Posterior vena cava (tissue), 2 donors: Measurements from ENCODE around the gene DDX51. TPM values are rescaled to one million over a fixed set of nuclear protein-coding genes. Genes with fewer than 3 reads are reported as not detected.

ENCODE experiments used
- DNase-seq: peaks from one replicate; pipeline ENCODE4 v3.0.0-alpha.2; 2020; ENCODE audit warnings: low spot score
- intact Hi-C, 2 donors: fragments of 100-400 bp; cut with DNase I; formaldehyde crosslinking; loops; one replicate each; pipeline versions ENCODE4 v1.14.1 to v1.14.2; 2022 to 2023
- total RNA-seq, 2 donors: library from RNA; stranded (reverse); fragmentation: NEBNext Ultra II Directional; extraction: Animal tissue kit (Norgen Biotek cat#: 25700); gene quantifications; one replicate each; pipeline ENCODE4 v1.2.1, GENCODE V29; 2021
- donor health status: DM: yes; HTN: yes; CAD: no.
- donor health status: DM: yes; HTN: yes; CAD: no.

The DDX51 gene
- total RNA-seq, 2 donors from 2014 or later, result 9.7 to 10.2 TPM

DNA sequence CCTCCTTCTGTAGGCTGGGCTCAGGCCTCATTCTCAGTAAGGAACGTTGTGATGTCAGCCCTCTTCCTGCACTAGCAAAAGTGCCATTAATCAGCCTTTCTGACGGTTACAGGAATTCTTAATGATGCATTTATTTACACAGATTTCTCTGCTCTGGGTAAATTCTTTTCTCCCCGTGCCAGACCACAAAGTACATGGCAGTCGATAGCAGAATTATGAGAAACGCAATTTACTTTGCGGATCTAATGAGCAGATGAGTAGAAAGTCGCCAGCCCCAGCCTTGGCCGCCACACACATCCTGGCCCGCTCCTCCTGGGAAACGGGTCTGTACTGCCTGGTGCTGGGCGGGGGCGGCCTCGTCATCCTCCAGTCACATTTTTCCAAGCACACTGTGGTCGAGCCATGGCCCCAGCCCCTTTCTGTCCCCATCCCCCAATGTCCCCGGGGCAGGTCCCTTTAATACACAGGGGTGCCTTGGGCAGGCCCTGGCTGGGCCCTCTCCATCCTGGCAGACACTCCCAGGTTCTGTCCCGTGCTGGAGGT, 26.0 kb upstream of the DDX51 start:
- peak; percentile 90 for DNase-seq

DNA sequence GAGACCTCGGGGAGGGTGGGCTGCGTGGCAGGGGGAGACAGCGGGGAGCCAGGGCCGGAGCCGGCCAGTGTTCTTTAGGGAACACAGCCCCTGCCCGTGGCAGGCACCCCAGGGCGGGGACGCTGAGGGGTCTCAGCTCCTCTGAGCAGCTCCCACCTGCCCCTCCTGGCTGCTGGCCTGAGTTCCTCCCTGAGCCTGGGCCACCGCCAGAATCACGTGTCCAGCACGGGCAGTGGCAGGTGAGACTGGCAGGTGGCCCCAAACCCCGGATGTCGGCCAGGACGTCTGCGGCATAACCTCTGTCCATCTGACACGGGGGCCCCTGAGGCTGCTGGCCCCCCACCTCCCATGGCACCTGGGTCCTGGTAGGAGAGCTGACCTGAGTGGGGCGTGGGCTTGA, 25.3 kb upstream of the DDX51 start:
- intact Hi-C loops, result no loop called here
- peak; percentile 80 for DNase-seq

More for the DNA sequence above, 26.0 kb upstream of the DDX51 start:
- intact Hi-C loops, result no loop called here

DNA sequence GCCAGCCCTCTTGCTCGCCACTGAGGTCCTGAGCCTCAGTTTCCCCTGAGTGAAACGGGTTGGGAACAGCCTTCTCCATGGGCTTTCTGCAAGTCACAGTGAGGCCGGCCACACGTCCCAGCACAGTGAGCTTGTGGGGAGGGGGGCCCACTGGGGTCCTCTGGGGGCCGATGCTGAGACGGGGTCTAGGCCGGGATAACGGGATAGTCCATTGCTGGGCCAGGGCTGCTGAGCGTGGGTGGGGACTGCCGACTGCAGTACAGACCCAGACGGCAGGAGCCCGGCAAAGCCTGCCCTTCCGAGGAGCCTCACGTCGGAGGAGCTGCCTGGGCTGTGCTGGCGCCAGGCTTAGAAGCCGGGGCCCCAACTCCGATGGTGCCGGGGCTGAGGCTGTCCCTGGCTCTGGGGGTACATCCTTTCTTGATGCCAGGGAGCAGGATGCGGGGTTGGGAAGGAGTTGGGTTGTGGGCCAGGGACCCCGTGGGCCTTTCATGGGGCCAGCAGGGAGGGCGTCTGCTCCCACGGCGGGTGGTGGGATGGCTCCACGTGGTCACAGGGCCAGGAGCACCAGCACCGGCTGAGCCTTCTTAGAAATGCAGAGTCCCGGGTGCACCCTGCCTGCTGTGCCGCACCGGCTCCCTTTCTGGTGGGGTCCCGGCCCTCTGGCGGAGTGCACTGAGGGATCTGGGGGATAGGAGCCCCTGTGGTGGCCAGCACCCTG, 24.4 kb upstream of the DDX51 start:
- DNase-seq, result peak; percentile 78
- intact Hi-C loops, result no loop called here

DNA sequence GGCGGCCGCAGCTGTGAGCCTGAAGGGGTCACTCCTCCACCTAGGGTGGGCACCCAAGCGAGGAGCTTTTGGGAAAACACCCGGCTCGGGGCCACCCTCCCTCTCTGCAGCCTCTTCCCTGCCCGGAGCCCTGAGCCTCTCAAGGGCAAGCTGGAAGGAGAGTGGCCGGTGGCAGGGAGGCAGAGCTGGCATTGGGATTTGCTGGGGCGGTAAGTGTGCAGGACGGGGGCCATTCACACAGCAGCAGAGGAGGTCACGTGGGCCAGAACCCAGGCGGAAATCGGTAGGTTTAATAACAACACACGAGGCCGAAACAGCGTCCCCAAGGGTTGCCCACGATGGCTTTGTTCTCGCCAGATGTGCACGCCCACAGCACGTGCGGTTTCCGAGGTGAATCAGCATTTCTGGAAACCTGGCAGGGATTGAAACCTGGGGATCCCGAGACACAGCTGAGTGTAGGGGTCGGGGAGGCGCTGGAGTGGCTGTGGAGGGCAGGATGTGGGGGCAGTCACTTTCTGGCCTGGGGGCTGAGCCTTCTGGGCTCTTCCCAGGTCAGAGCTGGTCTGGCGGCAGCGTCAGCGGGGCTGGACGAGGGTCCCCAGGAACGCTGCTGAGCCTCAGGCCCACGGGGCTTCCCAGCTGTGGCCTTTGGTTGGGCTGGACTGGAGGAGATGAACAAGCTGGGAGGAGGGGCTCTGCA, 23.6 kb upstream of the DDX51 start:
- intact Hi-C loops, result no loop called here
- peak; percentile 75 for DNase-seq

DNA sequence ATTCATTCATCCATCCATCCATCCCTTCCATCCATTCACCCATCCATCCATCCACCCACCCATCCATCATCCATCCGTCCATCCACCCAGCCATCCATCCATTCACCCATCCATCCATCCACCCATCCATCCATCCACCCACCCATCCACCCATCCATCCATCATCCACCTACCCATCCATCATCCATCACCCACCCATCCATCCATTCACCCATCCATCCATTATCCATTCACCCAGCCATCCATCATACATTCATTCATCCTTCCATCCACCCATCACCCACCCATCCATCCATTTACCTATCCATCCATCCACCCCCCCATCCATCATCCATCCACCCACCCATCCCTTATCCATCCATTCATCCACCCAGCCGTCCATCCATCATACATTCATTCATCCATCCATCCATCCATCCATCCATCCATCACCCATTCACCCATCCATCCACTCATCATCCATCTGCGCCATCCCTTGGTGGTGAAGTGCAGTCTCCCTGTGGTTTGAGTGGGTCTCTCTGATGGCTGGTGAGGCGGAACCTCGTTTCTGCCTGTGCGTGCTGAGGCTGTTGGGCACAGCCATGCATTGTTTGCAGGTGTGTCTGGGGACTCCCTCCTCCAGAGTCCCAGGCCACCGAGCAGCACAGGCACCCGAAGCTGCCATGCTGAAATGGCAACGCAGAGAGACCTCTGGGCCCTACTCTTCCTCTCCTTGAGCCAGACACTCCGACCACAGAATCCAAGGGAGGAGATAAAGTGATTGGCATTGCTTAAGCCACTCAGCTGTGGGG, 22.9 kb upstream of the DDX51 start:
- no peak for DNase-seq
- intact Hi-C loops, result no loop called here

DNA sequence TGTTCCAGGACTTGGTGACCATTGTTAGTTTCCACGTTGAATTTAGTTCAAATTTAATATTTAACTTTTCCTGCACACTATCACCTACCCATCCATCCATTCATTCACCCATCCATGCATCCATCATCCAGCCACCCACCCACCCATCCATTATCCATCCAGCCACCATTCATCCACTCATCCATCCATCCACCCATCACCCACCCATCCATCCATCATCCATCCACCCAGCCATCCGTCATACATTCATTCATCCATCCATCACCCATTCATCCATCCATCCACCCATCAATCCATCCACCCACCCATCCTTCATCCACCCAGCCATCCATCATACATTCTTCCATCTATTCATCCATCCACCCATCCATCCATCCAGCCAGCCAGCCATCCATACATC, 22.0 kb upstream of the DDX51 start:
- intact Hi-C loops, result no loop called here
- DNase-seq, result peak; percentile 22

DNA sequence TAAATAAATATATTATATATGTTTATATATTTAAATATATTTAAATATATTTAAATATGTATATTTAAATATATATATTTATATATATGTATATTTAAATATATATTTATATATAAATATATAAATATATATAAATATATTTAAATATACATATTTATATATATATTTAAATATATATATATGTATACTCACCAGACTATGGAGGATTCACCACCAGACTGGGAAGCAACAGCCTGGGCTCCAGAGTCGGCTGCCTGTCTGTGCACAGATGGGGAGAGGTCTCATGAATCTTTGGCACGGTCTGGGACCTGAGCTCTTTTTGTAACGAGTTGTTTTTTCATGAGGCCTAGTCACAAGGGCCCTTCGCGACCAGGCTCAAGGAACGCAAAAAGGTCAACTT, 21.5 kb upstream of the DDX51 start:
- intact Hi-C loops, result no loop called here
- peak; percentile 24 for DNase-seq

DNA sequence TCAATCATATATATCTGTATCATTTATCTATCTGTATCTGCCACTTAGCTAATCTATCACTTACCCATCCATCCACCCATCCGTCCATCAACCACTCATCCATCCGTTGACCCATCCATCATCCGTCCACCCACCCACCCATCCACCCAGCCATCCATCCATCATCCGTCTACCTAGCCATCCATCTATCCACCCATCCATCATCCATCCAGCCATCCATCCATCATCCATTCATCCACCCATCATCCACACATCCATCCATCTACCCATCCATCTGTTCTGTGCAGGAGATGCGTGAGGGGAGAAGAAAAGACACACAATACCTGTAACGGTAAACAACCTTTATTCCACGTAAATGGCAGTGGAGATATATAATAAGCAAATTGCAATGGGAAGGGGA, 20.3 kb upstream of the DDX51 start:
- DNase-seq, result peak; percentile 10
- intact Hi-C loops, result no loop called here

DNA sequence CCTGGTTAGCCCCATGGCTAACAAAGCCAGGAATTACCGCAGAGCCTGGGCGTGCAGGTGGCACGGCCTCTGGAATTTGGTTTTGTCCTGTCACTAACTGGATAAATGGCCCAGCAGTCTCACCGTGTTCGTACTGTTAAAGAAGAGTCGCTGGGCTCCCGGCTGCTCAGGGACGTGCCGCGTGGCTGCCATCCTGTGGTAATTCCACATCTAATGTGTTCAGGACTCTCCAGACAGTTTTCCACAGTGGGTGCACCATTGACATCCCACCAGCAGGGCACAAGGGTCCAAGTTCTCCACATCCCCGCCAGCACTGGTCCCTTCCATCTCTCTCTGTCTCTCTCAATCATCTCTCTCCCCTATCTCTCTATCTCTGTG, 19.8 kb upstream of the DDX51 start:
- peak; percentile 59 for DNase-seq
- intact Hi-C loops, result no loop called here

DNA sequence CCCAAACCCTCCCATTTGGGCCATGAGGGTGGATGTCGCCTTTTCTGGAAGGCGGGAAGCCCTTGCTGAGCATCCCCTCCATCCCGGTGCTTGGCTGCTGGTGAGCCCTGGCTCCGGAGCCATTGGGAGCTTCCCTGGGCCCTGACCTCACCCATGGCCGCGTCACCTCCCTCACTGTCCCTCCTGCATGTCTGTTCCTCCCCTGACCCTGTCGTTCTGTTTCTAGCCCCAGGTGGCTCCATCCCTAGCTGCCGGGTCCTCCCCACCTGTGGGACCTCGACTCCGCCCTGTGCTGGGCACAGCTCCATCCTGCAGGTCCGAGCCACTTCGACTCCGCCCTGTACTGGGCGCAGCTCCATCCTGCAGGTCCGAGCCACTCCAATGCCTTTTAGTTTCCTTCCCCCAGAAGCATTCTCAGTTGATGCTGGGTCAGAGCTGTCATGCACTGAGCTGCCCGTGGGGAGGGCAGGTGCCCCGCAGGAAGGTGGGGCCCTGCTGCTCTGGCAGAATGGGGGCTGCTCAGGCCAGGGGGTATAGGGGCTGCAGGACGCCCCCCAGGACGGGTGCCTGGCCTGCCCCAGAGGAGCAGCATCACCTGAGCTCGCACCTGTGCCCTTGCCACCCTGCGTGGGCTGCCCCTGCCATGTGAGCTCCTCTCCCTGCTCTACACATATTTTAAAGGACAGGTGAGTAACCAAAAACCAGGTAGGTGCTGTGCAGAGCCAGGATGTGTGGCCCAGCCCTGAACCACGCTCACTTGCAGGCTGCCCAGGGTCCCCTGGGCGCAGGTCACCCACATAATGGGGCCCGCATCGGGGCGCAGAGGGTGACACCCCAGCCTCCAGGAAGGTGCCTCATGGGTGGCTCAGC, 19.2 kb upstream of the DDX51 start:
- DNase-seq, result peak; percentile 77

DNA sequence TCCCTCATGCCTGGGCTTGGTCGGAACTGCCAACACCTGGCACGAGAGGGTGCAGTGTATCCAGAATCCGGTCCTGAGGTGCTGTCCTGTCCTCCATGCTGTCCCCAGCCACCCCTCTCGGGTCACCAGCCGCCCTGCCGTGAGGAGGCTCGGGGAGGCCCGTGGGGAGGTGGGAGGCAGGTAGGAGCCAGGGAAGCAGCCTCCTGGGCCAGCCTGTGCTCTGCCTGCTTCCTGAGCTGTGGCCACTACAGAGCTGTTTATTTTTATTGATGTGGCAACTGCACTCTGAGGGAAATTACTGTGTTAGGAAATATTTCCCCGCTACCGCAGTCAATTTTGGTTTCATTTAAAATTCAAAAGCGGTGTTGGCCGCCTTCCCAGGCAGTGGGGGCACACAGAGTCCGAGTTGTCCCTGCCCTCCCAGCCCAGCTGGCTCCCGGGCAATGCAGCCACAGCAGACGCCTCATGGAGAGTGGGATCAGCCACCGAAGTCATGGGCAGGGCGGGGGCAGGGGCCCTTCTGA, 18.5 kb upstream of the DDX51 start:
- DNase-seq, result peak; percentile 93
- intact Hi-C loops, result no loop called here

More for the DNA sequence above, 19.2 kb upstream of the DDX51 start:
- intact Hi-C loops, result no loop called here

DNA sequence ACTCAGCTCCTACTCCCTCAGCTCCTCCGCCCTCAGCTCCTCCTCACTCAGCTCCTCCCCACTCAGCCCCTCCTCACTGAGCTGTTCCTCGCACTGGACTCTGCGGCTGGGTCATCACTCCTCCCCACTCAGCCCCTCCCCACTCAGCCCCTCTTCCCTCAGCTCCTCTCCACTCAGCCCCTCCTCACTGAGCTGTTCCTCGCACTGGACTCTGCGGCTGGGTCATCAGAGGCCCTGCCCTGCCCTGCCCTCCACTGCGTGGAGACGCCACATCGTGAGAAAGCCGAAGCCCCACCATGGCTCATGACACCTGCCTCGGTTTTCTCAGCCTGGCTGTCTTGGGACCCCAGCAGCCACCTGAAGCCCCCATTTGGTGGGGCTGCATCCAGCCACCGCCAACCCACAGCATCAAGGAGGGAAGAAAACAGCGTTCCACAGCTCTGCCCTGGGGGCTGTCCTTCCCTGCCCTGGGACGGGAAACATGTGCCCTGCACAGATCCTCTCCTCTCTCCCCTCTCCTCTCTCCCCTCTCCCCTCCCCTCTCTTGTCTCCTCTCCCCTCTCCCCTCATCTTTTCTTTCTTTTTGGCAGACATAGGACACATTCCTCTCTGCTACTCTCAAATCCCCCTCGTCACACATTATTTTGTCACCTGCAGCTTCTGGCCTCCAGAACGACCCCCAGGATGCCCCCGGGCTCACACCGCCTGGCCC, 17.8 kb upstream of the DDX51 start:
- peak; percentile 79 for DNase-seq
- intact Hi-C loops, result no loop called here

DNA sequence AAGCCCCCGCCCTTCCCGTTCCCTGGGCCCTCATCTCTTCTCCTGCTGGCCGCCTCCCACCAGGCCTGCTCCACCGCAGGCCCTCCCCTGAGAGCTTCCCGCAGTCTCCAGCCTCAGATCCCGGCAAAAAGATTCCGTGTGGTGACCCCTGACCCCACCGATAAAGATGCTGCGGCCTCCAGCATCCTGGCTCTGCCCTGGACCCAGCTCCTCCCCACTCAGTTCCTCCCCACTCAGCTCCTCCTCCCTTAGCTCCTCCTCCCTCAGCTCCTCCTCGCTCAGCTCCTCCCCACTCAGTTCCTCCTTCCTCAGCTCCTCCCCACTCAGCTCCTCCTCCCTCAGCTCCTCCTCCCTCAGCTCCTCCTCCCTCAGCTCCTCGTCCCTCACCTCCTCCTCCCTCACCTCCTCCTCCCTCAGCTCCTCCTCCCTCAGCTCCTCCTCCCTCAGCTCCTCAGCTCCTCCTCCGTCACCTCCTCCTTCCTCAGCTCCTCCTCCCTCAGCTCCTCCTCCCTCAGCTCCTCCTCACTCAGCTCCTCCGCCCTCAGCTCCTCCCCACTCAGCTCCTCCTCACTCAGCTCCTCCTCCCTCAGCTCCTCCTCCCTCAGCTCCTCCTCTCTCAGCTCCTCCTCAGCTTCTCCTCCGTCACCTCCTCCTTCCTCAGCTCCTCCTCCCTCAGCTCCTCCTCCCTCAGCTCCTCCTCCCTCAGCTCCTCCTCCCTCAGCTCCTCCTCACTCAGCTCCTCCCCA, 17.1 kb upstream of the DDX51 start:
- intact Hi-C loops, result no loop called here
- DNase-seq, result peak; percentile 80

DNA sequence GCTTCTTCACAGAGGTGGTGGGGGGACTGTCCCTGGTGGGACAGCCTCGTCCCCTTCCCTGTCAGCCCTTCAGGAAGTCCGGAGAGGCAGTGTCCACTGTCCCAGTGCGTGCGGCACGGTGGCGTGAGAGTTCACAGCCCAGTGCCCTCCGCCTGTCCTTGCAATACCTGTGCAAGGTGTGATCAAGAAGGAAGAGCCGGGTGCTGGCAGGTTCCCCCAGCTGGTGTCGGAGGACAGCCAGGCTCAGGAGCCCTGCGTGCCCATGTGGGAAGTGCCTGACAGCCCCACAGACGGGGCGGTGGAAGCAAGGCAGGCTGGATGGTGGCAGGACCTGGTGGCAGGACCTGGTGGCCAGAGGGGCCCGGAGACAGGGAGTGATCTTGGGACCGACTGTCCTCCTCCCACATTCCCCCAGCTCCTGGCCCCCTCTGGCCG, 16.5 kb upstream of the DDX51 start:
- intact Hi-C loops, result no loop called here
- peak; percentile 71 for DNase-seq

DNA sequence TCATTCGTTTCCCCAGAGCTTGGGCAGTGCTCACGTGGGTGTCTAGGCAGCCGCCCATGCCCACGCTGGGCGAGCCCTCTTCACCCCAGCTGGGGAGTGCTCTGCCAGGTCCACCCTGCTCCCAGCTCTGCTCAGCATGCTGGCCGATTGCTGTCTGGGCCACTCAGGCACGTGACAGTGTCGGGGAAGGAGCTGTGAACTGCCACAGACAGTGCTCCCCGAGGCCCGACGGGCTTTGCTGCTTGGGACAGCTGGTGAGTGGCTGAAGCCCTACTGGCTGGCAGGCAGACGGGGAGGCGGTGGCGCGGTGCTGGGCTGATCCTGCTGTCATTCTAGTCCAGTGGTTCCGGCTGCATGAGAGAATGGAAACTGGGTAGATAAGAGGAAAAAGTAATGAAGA, 15.9 kb upstream of the DDX51 start:
- intact Hi-C loops, result no loop called here
- peak; percentile 78 for DNase-seq

DNA sequence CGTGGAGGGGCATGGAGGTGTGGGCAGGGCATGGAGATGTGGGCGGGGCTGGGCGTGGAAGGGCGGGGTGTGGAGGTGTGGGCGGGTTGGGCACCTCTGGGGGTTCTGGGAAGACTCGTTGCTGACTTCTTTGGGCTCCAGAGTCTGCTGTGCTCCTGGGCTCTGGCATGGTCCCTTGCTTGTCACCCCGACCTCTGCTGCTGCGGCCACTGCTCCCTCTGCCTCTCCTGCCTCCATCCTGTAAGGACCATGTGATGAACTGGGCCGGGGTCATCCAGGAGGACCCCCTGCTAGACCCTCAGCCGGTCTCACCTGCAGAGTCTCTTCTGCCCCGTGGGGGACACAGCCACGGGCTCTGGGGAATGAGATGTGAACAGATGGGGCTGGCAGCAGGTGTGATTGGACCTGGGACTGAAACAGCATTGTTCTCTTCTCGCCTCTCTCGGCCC, 15.5 kb upstream of the DDX51 start:
- intact Hi-C loops, result loop anchor here in 1 of 2 donors (10.0 kb wide), 1 partner anchor 455 kb away; the partner anchor contains the start of genes LRCOL1 and P2RX2
- peak; percentile 65 for DNase-seq
